NB4 (cell line): ENCODE measurements around the gene GPR27.

Source experiments
- MAX ChIP-seq: IDR thresholded peaks from 2 replicates; pipeline ENCODE4 v1.6.1; 2011; ENCODE audit warnings: low read depth, low read length
- MYC ChIP-seq: IDR thresholded peaks from 2 replicates; pipeline ENCODE4 v1.6.1; 2011; ENCODE audit warnings: low read depth, low read length
- POLR2A ChIP-seq: IDR thresholded peaks from 2 replicates; pipeline ENCODE4 v1.6.1; 2011; ENCODE audit warnings: mild to moderate bottlenecking; ENCODE audit not compliant: insufficient read length; ENCODE audit errors: extremely low read depth
- TF ChIP-seq, protein P1 (sequence below): IDR thresholded peaks from one replicate; pipeline ENCODE4 v1.5.1; 2012; ENCODE audit warnings: low read depth, low read length

GRCh38 chr3:71721002-71721401, 32.7 kb upstream of the GPR27 start:
- TF ChIP-seq, protein P1, sequence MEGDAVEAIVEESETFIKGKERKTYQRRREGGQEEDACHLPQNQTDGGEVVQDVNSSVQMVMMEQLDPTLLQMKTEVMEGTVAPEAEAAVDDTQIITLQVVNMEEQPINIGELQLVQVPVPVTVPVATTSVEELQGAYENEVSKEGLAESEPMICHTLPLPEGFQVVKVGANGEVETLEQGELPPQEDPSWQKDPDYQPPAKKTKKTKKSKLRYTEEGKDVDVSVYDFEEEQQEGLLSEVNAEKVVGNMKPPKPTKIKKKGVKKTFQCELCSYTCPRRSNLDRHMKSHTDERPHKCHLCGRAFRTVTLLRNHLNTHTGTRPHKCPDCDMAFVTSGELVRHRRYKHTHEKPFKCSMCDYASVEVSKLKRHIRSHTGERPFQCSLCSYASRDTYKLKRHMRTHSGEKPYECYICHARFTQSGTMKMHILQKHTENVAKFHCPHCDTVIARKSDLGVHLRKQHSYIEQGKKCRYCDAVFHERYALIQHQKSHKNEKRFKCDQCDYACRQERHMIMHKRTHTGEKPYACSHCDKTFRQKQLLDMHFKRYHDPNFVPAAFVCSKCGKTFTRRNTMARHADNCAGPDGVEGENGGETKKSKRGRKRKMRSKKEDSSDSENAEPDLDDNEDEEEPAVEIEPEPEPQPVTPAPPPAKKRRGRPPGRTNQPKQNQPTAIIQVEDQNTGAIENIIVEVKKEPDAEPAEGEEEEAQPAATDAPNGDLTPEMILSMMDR = no peak
- TF ChIP-seq MAX = no peak
- TF ChIP-seq POLR2A = no peak
- TF ChIP-seq MYC = no peak
